Ascending aorta (tissue), 2 donors: ENCODE data around the gene LY6G5B. TPM values are rescaled to one million over a fixed set of nuclear protein-coding genes. Genes with fewer than 3 reads are reported as not detected.

Source experiments
- DNase-seq, 2 donors: peaks; one replicate each; pipeline ENCODE4 v3.0.0-alpha.2; 2019; ENCODE audit warnings: low spot score in 2 of 2
- H3K27ac ChIP-seq, 2 donors: fragments of 200-600 bp; sonication (generic); one replicate each; pipeline ENCODE4 v1.5.1; 2016 to 2017; ENCODE audit warnings: mild to moderate bottlenecking in 1 of 2
- H3K27me3 ChIP-seq: fragments of 200-600 bp; sonication (generic); one replicate; pipeline ENCODE4 v1.5.1; 2017
- H3K36me3 ChIP-seq, 2 donors: fragments of 200-600 bp; sonication (generic); one replicate each; pipeline ENCODE4 v1.5.1; 2016
- H3K4me1 ChIP-seq, 2 donors: fragments of 200-600 bp; sonication (generic); one replicate each; pipeline ENCODE4 v1.5.1; 2016 to 2017; ENCODE audit warnings: mild to moderate bottlenecking in 1 of 2
- H3K4me3 ChIP-seq, 2 donors: fragments of 200-600 bp; sonication (generic); one replicate each; pipeline ENCODE4 v1.5.1; 2016 to 2017; ENCODE audit warnings: mild to moderate bottlenecking in 1 of 2
- H3K9me3 ChIP-seq, 2 donors: fragments of 200-600 bp; sonication (generic); one replicate each; pipeline ENCODE4 v1.5.1; 2016
- CTCF ChIP-seq, 3 experiments: fragments of 200-600 bp in 2 of 3; fragments of 450-650 bp in 1 of 3; sonication (generic) in 2 of 3; IDR thresholded peaks; one replicate each; pipeline ENCODE4 v1.5.1; 2016 to 2019; ENCODE audit warnings: antibody characterized with exemption in 3 of 3, mild to moderate bottlenecking in 1 of 3, moderate library complexity in 1 of 3
- intact Hi-C: fragments of 100-400 bp; cut with DNase I; formaldehyde crosslinking; loops from one replicate; pipeline ENCODE4 v1.15.1; 2023
- total RNA-seq: library from RNA; depleted of rRNA; stranded (reverse); fragments of >200 nt; gene quantifications from one replicate; pipeline ENCODE4 v1.1.0, GENCODE V29; 2016

LY6G5B gene
- total RNA-seq, 1 donor from 2014 or later, result 24.1 TPM

GRCh38 chr6:31658158-31658688, 11.6 kb upstream of the LY6G5B start:
- H3K9me3 ChIP-seq, result no peaks in the 10 kb centered on the region
- no peak for TF ChIP-seq CTCF (IDR thresholded peaks at IDR 0.05)
- H3K36me3 ChIP-seq, result peaks cover 7 to 24% of the 10 kb centered on the region in 2 donors
- H3K27me3 ChIP-seq, result no peaks in the 10 kb centered on the region
- H3K4me3 ChIP-seq, result peak overlapping the region in 1 of 2 donors; percentile 77
- H3K4me1 ChIP-seq, result peaks cover 12 to 40% of the 10 kb centered on the region in 2 donors
- intact Hi-C loops, result no loop called here
- no peak for DNase-seq
- peak overlapping the region in 1 of 2 donors; percentile 14 for H3K27ac ChIP-seq

GRCh38 chr6:31658983-31659648, 10.7 kb upstream of the LY6G5B start:
- Histone ChIP-seq H3K27ac (peak overlapping the region; percentile 84 to 88), H3K4me1 (peaks cover 17 to 45% of the 10 kb centered on the region in 2 donors), H3K27me3 (no peaks in the 10 kb centered on the region), H3K9me3 (no peaks in the 10 kb centered on the region), H3K36me3 (peaks cover 7 to 24% of the 10 kb centered on the region in 2 donors), H3K4me3 (peak overlapping the region; percentile 77 to 79)
- TF ChIP-seq CTCF (IDR thresholded peaks at IDR 0.05), result no peak
- intact Hi-C loops, result no loop called here
- no peak for DNase-seq

- H3K4me1 ChIP-seq, result peaks cover 18 to 45% of the 10 kb centered on the region in 2 donors
- no peaks in the 10 kb centered on the region for H3K27me3 ChIP-seq
- no peak for DNase-seq
- H3K36me3 ChIP-seq, result peaks cover 7 to 24% of the 10 kb centered on the region in 2 donors
- TF ChIP-seq CTCF (IDR thresholded peaks at IDR 0.05), result no peak
- H3K27ac ChIP-seq, result peak overlapping the region; percentile 84 to 88
- peak overlapping the region; percentile 77 to 79 for H3K4me3 ChIP-seq
- H3K9me3 ChIP-seq, result no peaks in the 10 kb centered on the region
- intact Hi-C loops, result loop anchor here (5.0 to 10.0 kb wide), 3 partner anchors 515 to 1655 kb away; partner anchors contain the start of genes AGPAT1, RNF5, TAPBP and ZBTB22
Measured at GRCh38 chr6:31659649-31660380, 10.0 kb upstream of the LY6G5B start.

- Histone ChIP-seq H3K9me3 (no peaks in the 10 kb centered on the region), H3K4me3 (peak within 1 kb of the TSS; percentile 77 to 79), H3K36me3 (peaks cover 7 to 24% of the 10 kb centered on the region in 2 donors), H3K27me3 (no peaks in the 10 kb centered on the region), H3K4me1 (peaks cover 18 to 45% of the 10 kb centered on the region in 2 donors), H3K27ac (peak within 1 kb of the TSS; percentile 84 to 88)
- peak; percentile 57 to 92 for DNase-seq
- no peak for TF ChIP-seq CTCF (IDR thresholded peaks at IDR 0.05)
- intact Hi-C loops, result loop anchor here (5.0 to 10.0 kb wide), 3 partner anchors 514 to 1654 kb away; partner anchors contain the start of genes AGPAT1, RNF5, TAPBP and ZBTB22
Measured at GRCh38 chr6:31660381-31661261, 9.2 kb upstream of the LY6G5B start, which contains the start of gene C6orf47. Gene C6orf47 (minus strand): TSS chr6:31660778. CDS start chr6:31659947, 831 bp downstream.
